SU-DHL-6 (cell line): Measurements from ENCODE around the gene PLD5.

ENCODE experiments used
- CTCF ChIP-seq: fragments of 200-600 bp; sonication (generic); IDR thresholded peaks from one replicate; pipeline ENCODE4 v1.5.1; 2017; ENCODE audit warnings: antibody characterized with exemption, mild to moderate bottlenecking, low read length, moderate library complexity; ENCODE audit not compliant: insufficient read depth, poor library complexity, severe bottlenecking
- EZH2phosphoT487 ChIP-seq: fragments of 200-600 bp; sonication (generic), shearing (Covaris generic); conservative IDR thresholded peaks from 2 replicates; pipeline ENCODE4 v1.6.1; 2018; ENCODE audit warnings: mild to moderate bottlenecking, antibody characterized with exemption, low read length, moderate library complexity, mixed read lengths

- TF ChIP-seq EZH2phosphoT487: no peak
- TF ChIP-seq CTCF: no peak
Observed at GRCh38 chr1:242440757-242441156, 83.7 kb downstream of the PLD5 start.
